ENCODE data around the gene ERVMER34-1.

DNA sequence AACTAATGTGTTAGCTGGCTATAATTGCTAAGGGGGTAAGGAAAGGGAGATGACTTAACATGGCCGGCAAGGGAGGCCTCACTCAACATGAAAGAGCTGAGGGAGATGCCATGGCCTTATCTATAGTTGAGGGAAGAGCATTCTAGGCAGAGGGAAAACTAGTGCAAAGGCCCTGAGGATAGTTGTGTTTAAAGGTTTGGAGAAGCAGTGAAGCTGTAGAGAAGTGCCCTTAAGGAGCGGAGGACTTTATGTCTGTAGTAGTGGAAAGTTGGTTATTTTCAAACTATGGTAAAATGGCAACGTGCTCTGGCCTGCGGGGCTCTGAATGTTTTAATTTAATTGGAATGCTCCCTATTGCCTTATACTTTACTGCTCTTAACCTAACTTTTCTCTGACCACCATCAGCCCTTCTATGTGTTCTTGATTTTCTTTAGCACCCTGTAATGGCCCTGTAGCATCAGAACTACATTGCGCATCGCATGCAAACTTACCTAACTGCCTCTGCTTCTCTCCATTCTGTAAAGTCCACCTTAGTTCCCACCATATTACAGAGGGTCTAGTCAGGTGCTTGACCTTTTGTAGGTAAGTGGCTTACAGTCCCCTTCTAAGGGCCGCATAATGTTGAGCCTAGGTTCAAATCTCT is 35.8 kb downstream of the ERVMER34-1 start:
- TF ChIP-seq, protein P1, sequence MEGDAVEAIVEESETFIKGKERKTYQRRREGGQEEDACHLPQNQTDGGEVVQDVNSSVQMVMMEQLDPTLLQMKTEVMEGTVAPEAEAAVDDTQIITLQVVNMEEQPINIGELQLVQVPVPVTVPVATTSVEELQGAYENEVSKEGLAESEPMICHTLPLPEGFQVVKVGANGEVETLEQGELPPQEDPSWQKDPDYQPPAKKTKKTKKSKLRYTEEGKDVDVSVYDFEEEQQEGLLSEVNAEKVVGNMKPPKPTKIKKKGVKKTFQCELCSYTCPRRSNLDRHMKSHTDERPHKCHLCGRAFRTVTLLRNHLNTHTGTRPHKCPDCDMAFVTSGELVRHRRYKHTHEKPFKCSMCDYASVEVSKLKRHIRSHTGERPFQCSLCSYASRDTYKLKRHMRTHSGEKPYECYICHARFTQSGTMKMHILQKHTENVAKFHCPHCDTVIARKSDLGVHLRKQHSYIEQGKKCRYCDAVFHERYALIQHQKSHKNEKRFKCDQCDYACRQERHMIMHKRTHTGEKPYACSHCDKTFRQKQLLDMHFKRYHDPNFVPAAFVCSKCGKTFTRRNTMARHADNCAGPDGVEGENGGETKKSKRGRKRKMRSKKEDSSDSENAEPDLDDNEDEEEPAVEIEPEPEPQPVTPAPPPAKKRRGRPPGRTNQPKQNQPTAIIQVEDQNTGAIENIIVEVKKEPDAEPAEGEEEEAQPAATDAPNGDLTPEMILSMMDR (conservative IDR thresholded peaks at IDR 0.05; ENCODE audit: low read depth, low read length): no peak
- TF ChIP-seq EZH2 (IDR thresholded peaks at IDR 0.05; ENCODE audit: borderline replicate concordance, low read depth, low read length, poor library complexity, severe bottlenecking): no peak
